ENCODE measurements around the gene FERD3L. TPM values are rescaled to one million over a fixed set of nuclear protein-coding genes. Genes with fewer than 3 reads are reported as not detected.

Gene FERD3L
- total and polyA plus RNA-seq, 11 donors, result not detected

DNA sequence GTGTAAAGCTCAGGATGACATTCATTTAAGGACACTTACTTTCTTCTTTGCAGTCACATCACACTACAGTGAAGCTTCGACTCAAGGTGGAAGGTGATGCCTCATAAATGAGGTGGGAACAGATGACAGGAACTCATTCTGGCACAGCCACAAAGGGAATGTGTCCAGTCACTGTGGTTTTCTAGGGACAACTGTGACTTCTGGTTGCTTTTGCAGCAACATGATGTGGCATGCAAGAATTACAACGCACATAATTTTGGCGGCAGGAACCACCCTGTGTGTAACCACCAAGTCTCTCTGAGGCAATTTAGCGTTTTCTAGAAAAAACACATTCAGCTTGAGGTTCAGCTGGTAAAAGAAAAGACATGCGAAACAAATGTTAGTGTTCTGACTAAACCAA is 32.0 kb upstream of the FERD3L start:
- TF ChIP-seq POLR2A (IDR thresholded peaks at IDR 0.05), result no peak
- TF ChIP-seq, protein P1, sequence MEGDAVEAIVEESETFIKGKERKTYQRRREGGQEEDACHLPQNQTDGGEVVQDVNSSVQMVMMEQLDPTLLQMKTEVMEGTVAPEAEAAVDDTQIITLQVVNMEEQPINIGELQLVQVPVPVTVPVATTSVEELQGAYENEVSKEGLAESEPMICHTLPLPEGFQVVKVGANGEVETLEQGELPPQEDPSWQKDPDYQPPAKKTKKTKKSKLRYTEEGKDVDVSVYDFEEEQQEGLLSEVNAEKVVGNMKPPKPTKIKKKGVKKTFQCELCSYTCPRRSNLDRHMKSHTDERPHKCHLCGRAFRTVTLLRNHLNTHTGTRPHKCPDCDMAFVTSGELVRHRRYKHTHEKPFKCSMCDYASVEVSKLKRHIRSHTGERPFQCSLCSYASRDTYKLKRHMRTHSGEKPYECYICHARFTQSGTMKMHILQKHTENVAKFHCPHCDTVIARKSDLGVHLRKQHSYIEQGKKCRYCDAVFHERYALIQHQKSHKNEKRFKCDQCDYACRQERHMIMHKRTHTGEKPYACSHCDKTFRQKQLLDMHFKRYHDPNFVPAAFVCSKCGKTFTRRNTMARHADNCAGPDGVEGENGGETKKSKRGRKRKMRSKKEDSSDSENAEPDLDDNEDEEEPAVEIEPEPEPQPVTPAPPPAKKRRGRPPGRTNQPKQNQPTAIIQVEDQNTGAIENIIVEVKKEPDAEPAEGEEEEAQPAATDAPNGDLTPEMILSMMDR (IDR thresholded peaks at IDR 0.05), result no peak
- H3K4me1 ChIP-seq, result no peaks in the 10 kb centered on the region
- WGBS, 4 donors, result 63 to 76% (median 70%) methylated on average over 5 of the region's 5 CpGs
- intact Hi-C loops (cut with DNase I), result no loop called here
- no peak overlapping the region for H3K4me3 ChIP-seq
- H3K9me3 ChIP-seq, result peaks cover 0 to 2% (median 0%) of the 10 kb centered on the region in 12 donors
- H3K36me3 ChIP-seq, result no peaks in the 10 kb centered on the region
- peaks cover 0 to 7% (median 0%) of the 10 kb centered on the region in 9 donors for H3K27me3 ChIP-seq
- ATAC-seq, result no peak
- H3K27ac ChIP-seq, result no peak overlapping the region
- no peak for DNase-seq

DNA sequence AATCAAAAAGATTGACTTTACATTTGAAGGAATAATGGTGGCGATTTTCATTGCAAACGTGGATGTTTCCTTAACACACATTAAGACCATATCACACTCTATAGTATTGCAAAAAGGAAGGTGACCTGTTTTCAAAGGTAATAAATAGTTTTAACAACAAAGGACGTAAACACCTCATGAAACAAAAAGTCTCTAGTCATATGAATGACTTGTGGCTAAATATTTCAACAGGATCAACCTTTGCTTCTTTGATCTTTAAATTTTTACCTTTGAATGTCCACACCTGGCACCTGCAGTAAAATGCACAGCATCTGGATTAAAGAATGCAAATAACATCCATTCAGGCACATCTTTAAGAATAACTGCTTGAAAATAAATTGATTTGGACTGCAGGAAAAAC is 30.0 kb upstream of the FERD3L start:
- ATAC-seq, result no peak

DNA sequence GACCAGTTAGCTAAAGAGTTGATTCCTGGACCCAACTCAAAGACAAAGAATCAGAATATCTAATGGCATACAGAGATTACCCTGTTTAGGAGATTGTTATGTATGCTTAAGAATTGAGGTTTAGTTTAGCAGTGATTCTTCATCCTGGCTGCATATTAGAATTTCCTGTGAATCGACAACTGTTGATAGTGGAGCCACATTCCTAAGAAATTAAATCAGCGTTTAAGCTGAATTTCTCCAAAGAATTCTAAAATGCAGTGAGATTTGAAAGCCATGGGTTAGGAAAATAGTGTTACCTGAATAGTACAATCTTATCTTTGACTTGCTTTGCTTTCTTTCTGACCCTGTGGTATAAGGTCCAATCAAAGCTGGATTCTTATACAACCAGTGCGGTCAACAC is 16.4 kb upstream of the FERD3L start:
- intact Hi-C loops (cut with DNase I), result no loop called here
- 35 to 56% (median 44%) methylated on average over 3 of the region's 3 CpGs for WGBS, 4 donors
- no peak overlapping the region for H3K4me3 ChIP-seq
- peaks cover 0 to 4% (median 0%) of the 10 kb centered on the region in 12 donors for H3K9me3 ChIP-seq
- DNase-seq, result no peak
- H3K4me1 ChIP-seq, result no peaks in the 10 kb centered on the region
- H3K27ac ChIP-seq, result no peak overlapping the region
- no peaks in the 10 kb centered on the region for H3K36me3 ChIP-seq
- no peak for ATAC-seq
- TF ChIP-seq, protein P1 (IDR thresholded peaks at IDR 0.05), result no peak
- no peak for TF ChIP-seq POLR2A (IDR thresholded peaks at IDR 0.05)
- peaks cover 0 to 5% (median 0%) of the 10 kb centered on the region in 9 donors for H3K27me3 ChIP-seq

More for the DNA sequence above, 30.0 kb upstream of the FERD3L start:
- Histone ChIP-seq H3K9me3 (no peaks in the 10 kb centered on the region), H3K36me3 (no peaks in the 10 kb centered on the region), H3K27me3 (peaks cover 0 to 7% (median 0%) of the 10 kb centered on the region in 9 donors), H3K4me1 (no peaks in the 10 kb centered on the region), H3K27ac (no peak overlapping the region), H3K4me3 (no peak overlapping the region)
- DNase-seq, result no peak
- WGBS, 4 donors, result 48 to 58% (median 53%) methylated on average over 3 of the region's 3 CpGs
- TF ChIP-seq, protein P1 (IDR thresholded peaks at IDR 0.05), result no peak
- TF ChIP-seq POLR2A (IDR thresholded peaks at IDR 0.05), result no peak
- intact Hi-C loops (cut with DNase I), result no loop called here

DNA sequence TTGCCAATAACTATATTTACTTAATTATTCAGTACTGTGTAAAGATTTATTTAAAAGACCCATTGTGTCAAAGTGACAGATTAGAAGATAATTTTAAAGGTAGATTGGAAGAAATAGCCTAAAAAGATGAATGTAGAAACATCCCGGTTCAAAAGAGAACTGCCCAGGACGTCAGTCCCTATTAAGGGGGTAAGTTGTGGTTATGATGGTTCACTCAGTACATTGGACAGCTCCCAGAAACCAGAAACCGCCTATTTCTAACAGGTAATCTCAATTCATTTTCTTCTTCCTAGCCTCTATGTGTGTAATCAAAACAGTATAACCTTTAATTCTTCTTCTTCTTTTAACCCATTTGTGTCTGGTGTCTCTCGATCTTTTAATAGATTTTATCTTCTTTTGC is 1.5 kb upstream of the FERD3L start:
- H3K9me3 ChIP-seq, result no peaks in the 10 kb centered on the region
- ATAC-seq, result no peak
- no peak for DNase-seq
- H3K4me1 ChIP-seq, result peaks cover 0 to 20% (median 0%) of the 10 kb centered on the region in 12 donors
- H3K27me3 ChIP-seq, result peaks cover 11 to 66% (median 35%) of the 10 kb centered on the region in 9 donors
- TF ChIP-seq, protein P1 (IDR thresholded peaks at IDR 0.05), result no peak
- TF ChIP-seq POLR2A (IDR thresholded peaks at IDR 0.05), result no peak
- no peak overlapping the region for H3K4me3 ChIP-seq
- no peaks in the 10 kb centered on the region for H3K36me3 ChIP-seq
- WGBS, 4 donors, result 7 to 11% (median 9%) methylated on average over 4 of the region's 4 CpGs
- intact Hi-C loops (cut with DNase I), result no loop called here
- H3K27ac ChIP-seq, result no peak overlapping the region

Data from heart left ventricle (tissue), 16 donors.